ENCODE data around the gene CACFD1. TPM values are rescaled to one million over a fixed set of nuclear protein-coding genes. Genes with fewer than 3 reads are reported as not detected.

CACFD1 gene
- total RNA-seq, 1 experiment from 2014 or later: 10.6 TPM

GRCh38 chr9:133470988-133471387, 11.2 kb downstream of the CACFD1 start:
- no peak for DNase-seq (ENCODE audit: low spot score)
- intact Hi-C loops (cut with micrococcal nuclease; ENCODE audit: unreplicated experiment): no loop called here
- CTCF ChIA-PET: interaction anchor here (0.7 kb wide), 1 partner anchor 16 kb away, joined by 7 read pairs; no protein-coding TSS in a partner anchor

GRCh38 chr9:133471551-133472276, 11.9 kb downstream of the CACFD1 start:
- no TSS peak for BruUV-seq (replicated peaks)
- POLR2A ChIA-PET (ENCODE audit: low non-redundant PET): no interaction called here

More at GRCh38 chr9:133470988-133471387, 11.2 kb downstream of the CACFD1 start:
- Histone ChIP-seq H3K4me3 (ENCODE audit: low read depth, low read length, poor library complexity, severe bottlenecking) (no peak overlapping the region), H3K36me3 (ENCODE audit: insufficient read depth, low read length, poor library complexity, severe bottlenecking) (no peaks in the 10 kb centered on the region), H3K4me1 (ENCODE audit: insufficient read depth, low read length, poor library complexity, severe bottlenecking) (no peaks in the 10 kb centered on the region), H3K27ac (ENCODE audit: low read depth, low read length, poor library complexity, severe bottlenecking) (no peak overlapping the region), H3K9me3 (ENCODE audit: low read depth, low read length, poor library complexity, severe bottlenecking) (no peaks in the 10 kb centered on the region), H3K27me3 (replicated peaks; ENCODE audit: insufficient read depth, low read depth, low read length, poor library complexity) (no peaks in the 10 kb centered on the region)
- BruUV-seq (replicated peaks): no TSS peak
- POLR2A ChIA-PET (ENCODE audit: low non-redundant PET): no interaction called here
- no peak for TF ChIP-seq EZH2 (IDR thresholded peaks at IDR 0.05; ENCODE audit: borderline replicate concordance, low read depth, low read length, poor library complexity, severe bottlenecking)
- TF ChIP-seq CTCF (conservative IDR thresholded peaks at IDR 0.05; ENCODE audit: low read depth, low read length): no peak

GRCh38 chr9:133472277-133472645, 12.5 kb downstream of the CACFD1 start:
- Histone ChIP-seq H3K4me3 (ENCODE audit: low read depth, low read length, poor library complexity, severe bottlenecking) (no peak overlapping the region), H3K27me3 (replicated peaks; ENCODE audit: insufficient read depth, low read depth, low read length, poor library complexity) (no peaks in the 10 kb centered on the region), H3K27ac (ENCODE audit: low read depth, low read length, poor library complexity, severe bottlenecking) (no peak overlapping the region), H3K9me3 (ENCODE audit: low read depth, low read length, poor library complexity, severe bottlenecking) (no peaks in the 10 kb centered on the region), H3K4me1 (ENCODE audit: insufficient read depth, low read length, poor library complexity, severe bottlenecking) (no peaks in the 10 kb centered on the region), H3K36me3 (ENCODE audit: insufficient read depth, low read length, poor library complexity, severe bottlenecking) (no peaks in the 10 kb centered on the region)
- ChIA-PET POLR2A (ENCODE audit: low non-redundant PET) (no interaction called here), CTCF (no interaction called here)
- TF ChIP-seq CTCF (conservative IDR thresholded peaks at IDR 0.05; ENCODE audit: low read depth, low read length): no peak
- TF ChIP-seq EZH2 (IDR thresholded peaks at IDR 0.05; ENCODE audit: borderline replicate concordance, low read depth, low read length, poor library complexity, severe bottlenecking): no peak
- BruUV-seq (replicated peaks): no TSS peak
- DNase-seq (ENCODE audit: low spot score): no peak
- intact Hi-C loops (cut with micrococcal nuclease; ENCODE audit: unreplicated experiment): no loop called here

More at GRCh38 chr9:133471551-133472276, 11.9 kb downstream of the CACFD1 start:
- H3K36me3 ChIP-seq (ENCODE audit: insufficient read depth, low read length, poor library complexity, severe bottlenecking): no peaks in the 10 kb centered on the region
- H3K4me3 ChIP-seq (ENCODE audit: low read depth, low read length, poor library complexity, severe bottlenecking): no peak overlapping the region
- no peaks in the 10 kb centered on the region for H3K4me1 ChIP-seq (ENCODE audit: insufficient read depth, low read length, poor library complexity, severe bottlenecking)
- H3K9me3 ChIP-seq (ENCODE audit: low read depth, low read length, poor library complexity, severe bottlenecking): no peaks in the 10 kb centered on the region
- CTCF ChIA-PET: interaction anchor here (0.7 kb wide), 1 partner anchor 15 kb away, joined by 7 read pairs; no protein-coding TSS in a partner anchor
- no peaks in the 10 kb centered on the region for H3K27me3 ChIP-seq (replicated peaks; ENCODE audit: insufficient read depth, low read depth, low read length, poor library complexity)
- intact Hi-C loops (cut with micrococcal nuclease; ENCODE audit: unreplicated experiment): no loop called here
- DNase-seq (ENCODE audit: low spot score): no peak
- no peak overlapping the region for H3K27ac ChIP-seq (ENCODE audit: low read depth, low read length, poor library complexity, severe bottlenecking)
- TF ChIP-seq EZH2 (IDR thresholded peaks at IDR 0.05; ENCODE audit: borderline replicate concordance, low read depth, low read length, poor library complexity, severe bottlenecking): no peak
- no peak for TF ChIP-seq CTCF (conservative IDR thresholded peaks at IDR 0.05; ENCODE audit: low read depth, low read length)
